GM12892 (cell line): ENCODE results near the gene ZNF362.

ENCODE experiments used
- DNase-seq: peaks from one replicate; pipeline ENCODE4 v3.0.0; 2011; ENCODE audit not compliant: insufficient read length
- FAIRE-seq: peaks from 2 replicates; lab custom pipeline; 2011; peaks lifted over from hg19 to GRCh38; lab: Jason Lieb, UNC
- POLR2A ChIP-seq: IDR thresholded peaks from 2 replicates; pipeline ENCODE4 v1.6.1; 2011; ENCODE audit warnings: low read depth, low read length, control low read depth
- POLR2AphosphoS5 ChIP-seq: IDR thresholded peaks from 2 replicates; pipeline ENCODE4 v1.6.1; 2011; ENCODE audit warnings: low read depth, low read length, control low read depth
- TAF1 ChIP-seq: IDR thresholded peaks from 2 replicates; pipeline ENCODE4 v1.6.1; 2011; ENCODE audit warnings: low read depth, mild to moderate bottlenecking, control low read depth, low read length, borderline replicate concordance

ZNF362 gene

GRCh38 chr1:33295450-33296081 is 39.3 kb downstream of the ZNF362 start:
- DNase-seq (peak; percentile 84), FAIRE-seq (peak; percentile 95)
- TF ChIP-seq POLR2AphosphoS5 = no peak
- no peak for TF ChIP-seq POLR2A
- TF ChIP-seq TAF1 = no peak

- FAIRE-seq (no peak), DNase-seq (no peak)
- TF ChIP-seq POLR2A = no peak
- no peak for TF ChIP-seq POLR2AphosphoS5
Measured at GRCh38 chr1:33296082-33296458, 39.8 kb downstream of the ZNF362 start.

GRCh38 chr1:33296824-33297223 is 40.5 kb downstream of the ZNF362 start:
- FAIRE-seq (no peak), DNase-seq (no peak)
- no peak for TF ChIP-seq TAF1
- no peak for TF ChIP-seq POLR2AphosphoS5
- TF ChIP-seq POLR2A = no peak

- FAIRE-seq (no peak), DNase-seq (no peak)
- TF ChIP-seq TAF1 = no peak
- no peak for TF ChIP-seq POLR2AphosphoS5
Measured at GRCh38 chr1:33297911-33298622, 41.8 kb downstream of the ZNF362 start.

GRCh38 chr1:33298623-33299277 is 42.5 kb downstream of the ZNF362 start:
- FAIRE-seq = peak; percentile 96
- no peak for TF ChIP-seq POLR2A
- no peak for TF ChIP-seq TAF1
- TF ChIP-seq POLR2AphosphoS5 = no peak
- peak; percentile 80 for DNase-seq

- FAIRE-seq = no peak
Measured at GRCh38 chr1:33299461-33300155, 43.3 kb downstream of the ZNF362 start.

DNA sequence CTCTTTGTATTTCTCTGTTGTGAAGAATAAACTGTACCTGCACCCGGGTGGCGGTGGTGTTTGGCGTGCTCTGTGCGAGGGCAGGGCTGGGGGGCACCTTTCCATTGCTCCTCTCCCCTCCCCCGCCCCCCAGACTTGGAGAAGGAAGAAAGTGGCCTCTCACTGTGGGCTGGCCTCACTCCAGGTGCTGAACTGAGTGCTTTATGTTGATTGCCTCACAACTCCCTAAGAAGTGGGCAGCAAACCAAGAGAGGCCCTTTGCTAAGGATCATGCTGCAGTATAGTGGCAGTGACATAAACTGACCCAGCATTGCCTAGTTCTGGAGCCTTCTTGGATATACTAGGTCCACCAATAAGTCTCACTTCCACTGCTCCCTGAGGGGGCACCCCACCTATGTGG is 44.4 kb downstream of the ZNF362 start:
- TF ChIP-seq TAF1 (no peak), POLR2A (no peak), POLR2AphosphoS5 (no peak)
- DNase-seq (no peak), FAIRE-seq (no peak)

More at GRCh38 chr1:33299461-33300155, 43.3 kb downstream of the ZNF362 start:
- DNase-seq = no peak
- no peak for TF ChIP-seq POLR2A

- no peak for TF ChIP-seq POLR2AphosphoS5
- TF ChIP-seq TAF1 = no peak
- no peak for TF ChIP-seq POLR2A
Measured at GRCh38 chr1:33301273-33301984, 45.1 kb downstream of the ZNF362 start.

DNA sequence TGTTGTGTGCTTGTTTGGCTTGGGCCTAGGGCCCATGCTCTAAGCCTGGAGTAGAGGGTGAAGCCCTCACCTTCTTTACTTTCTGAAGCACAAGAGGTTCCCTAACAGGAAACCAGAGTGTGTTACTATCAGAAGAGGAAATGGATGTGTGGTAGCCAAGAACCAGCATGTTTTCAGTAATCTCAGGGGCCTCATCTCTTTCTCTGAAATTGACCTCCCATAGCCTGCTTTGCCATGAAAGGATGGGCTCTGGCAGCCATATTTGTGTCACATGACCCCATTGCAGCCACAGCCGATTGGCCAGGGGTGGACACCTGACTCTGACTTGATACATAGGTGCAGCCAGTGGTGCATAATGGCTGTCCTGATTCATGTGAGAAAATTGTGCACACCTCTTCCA is 46.0 kb downstream of the ZNF362 start:
- FAIRE-seq = no peak
- no peak for TF ChIP-seq POLR2AphosphoS5
- TF ChIP-seq POLR2A = no peak
- DNase-seq = no peak

More at GRCh38 chr1:33301273-33301984, 45.1 kb downstream of the ZNF362 start:
- DNase-seq (no peak), FAIRE-seq (no peak)

DNA sequence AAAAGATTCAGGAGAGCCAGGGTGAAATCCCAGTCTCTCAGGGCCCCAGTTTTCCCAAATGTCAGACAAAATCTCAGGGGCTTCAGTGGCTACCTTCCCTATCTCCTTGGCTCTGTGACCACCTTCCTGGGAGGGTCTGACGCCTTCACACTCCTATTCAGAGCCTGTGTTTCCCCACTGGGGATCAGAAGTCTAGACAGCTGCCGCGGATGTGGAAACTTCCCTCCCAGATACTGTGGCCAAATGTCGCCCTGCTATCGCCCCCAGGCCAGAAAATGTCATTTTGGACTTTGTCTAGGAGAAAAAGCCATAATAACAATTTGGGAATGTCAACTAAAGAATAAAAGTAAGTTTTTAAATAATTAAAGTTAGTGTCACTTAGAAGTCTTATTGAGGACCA is 48.7 kb downstream of the ZNF362 start:
- TF ChIP-seq POLR2AphosphoS5 (no peak), TAF1 (no peak), POLR2A (no peak)
- no peak for FAIRE-seq
- no peak for DNase-seq

DNA sequence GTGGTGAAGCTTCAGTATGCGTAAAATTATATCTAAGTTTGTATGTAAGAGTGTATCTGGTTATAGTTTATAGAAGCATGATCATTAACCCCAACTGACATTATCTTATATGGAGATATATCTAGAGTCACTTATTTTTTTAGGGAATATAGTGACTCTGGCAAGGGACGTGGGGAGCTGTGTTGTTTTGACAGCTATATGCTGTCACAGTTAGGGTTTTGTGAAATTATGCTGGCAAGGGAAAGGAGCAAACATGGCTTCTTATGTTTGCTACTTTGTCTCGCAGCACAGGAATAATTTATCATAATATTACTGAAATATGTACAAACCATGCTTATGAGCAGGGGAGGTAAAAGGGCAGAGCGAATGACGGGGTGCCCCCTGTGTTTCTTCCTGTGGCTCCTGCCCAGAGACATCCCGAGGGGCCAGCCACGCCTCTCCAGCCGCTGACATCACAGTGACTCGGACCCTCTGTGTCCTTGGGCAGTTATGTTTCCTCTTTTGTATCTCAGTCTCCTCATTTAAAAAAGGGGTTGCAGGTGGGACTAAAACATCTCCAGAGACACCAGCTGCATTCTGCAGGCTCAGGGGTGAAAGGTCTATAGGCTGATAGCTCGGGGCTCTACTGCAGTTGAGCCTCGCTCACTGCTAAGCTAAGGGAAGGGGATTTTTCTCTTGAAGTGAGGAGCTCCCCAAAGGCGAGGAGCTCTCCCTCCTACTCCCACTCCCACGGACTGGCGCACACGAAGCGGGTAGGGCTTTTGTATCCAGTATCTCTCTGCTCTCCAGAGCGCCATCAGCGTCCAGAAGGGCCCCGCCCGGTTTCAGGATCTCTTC is 49.7 kb downstream of the ZNF362 start:
- DNase-seq = no peak
- no peak for FAIRE-seq
- no peak for TF ChIP-seq POLR2A
- TF ChIP-seq TAF1 = no peak
- no peak for TF ChIP-seq POLR2AphosphoS5
